Panc1 (cell line): Measurements from ENCODE around the gene PRPF18. TPM values are rescaled to one million over a fixed set of nuclear protein-coding genes. Genes with fewer than 3 reads are reported as not detected.

Experiments
- ATAC-seq: fragments of 200-7000 bp; cut with Tn5 transposase; 2 replicates; pipeline ENCODE4 v1.9.1; 2020; ENCODE audit warnings: mild to moderate bottlenecking, moderate library complexity
- BruUV-seq: library from RNA; stranded (reverse); fragments of 400-500 nt; replicated peaks from 2 replicates; lab custom pipeline; 2021; lab: Mats Ljungman, UMichigan
- CTCF ChIA-PET: fragments of 300-600 bp; sonication (Branson Sonifier 250); formaldehyde crosslinking; loops from one replicate; lab custom pipeline; 2022; ENCODE audit warnings: antibody characterized with exemption; lab: Charles Lee
- POLR2A ChIA-PET: fragments of 300-600 bp; sonication (Branson Sonifier 250); formaldehyde crosslinking; loops from one replicate; lab custom pipeline; 2022; ENCODE audit warnings: antibody characterized with exemption; lab: Charles Lee
- DNase-seq: peaks from one replicate; pipeline ENCODE4 v3.0.0-alpha.2; 2010; ENCODE audit warnings: low read depth, low spot score
- H3K27ac ChIP-seq: 2 replicates; pipeline ENCODE4 v1.5.1; 2011; ENCODE audit warnings: mild to moderate bottlenecking, low read length, inconsistent platforms
- H3K27me3 ChIP-seq: fragments of 200-500 bp; sonication (Bioruptor generic); 2 replicates; pipeline ENCODE4 v1.6.0; 2014; ENCODE audit warnings: low read length, inconsistent platforms; ENCODE audit not compliant: control insufficient read depth, insufficient read depth
- H3K36me3 ChIP-seq: fragments of 200-500 bp; sonication (Bioruptor generic); 2 replicates; pipeline ENCODE4 v1.5.1; 2014; ENCODE audit warnings: inconsistent platforms, mild to moderate bottlenecking, low read length, moderate library complexity; ENCODE audit not compliant: control insufficient read depth, insufficient read depth
- H3K4me1 ChIP-seq: 2 replicates; pipeline ENCODE4 v1.5.1; 2011; ENCODE audit warnings: inconsistent platforms, mild to moderate bottlenecking, low read length, moderate library complexity; ENCODE audit not compliant: control insufficient read depth, insufficient read depth
- H3K4me3 ChIP-seq, 2 experiments: 2 replicates each; pipeline ENCODE4 v1.5.1; 2011 to 2012; ENCODE audit warnings: low read depth in 2 of 2, low read length in 2 of 2, mild to moderate bottlenecking in 2 of 2, inconsistent platforms in 1 of 2, moderate library complexity in 1 of 2
- H3K9me3 ChIP-seq: fragments of 200-500 bp; sonication (Bioruptor generic); 2 replicates; pipeline ENCODE4 v1.5.1; 2014; ENCODE audit warnings: low read depth, mild to moderate bottlenecking, inconsistent platforms, low read length, moderate library complexity; ENCODE audit not compliant: control insufficient read depth, insufficient read depth
- POLR2AphosphoS5 ChIP-seq: IDR thresholded peaks from 2 replicates; pipeline ENCODE4 v1.6.1; 2012; ENCODE audit warnings: mild to moderate bottlenecking, low read depth, low read length, moderate library complexity
- SIN3A ChIP-seq: IDR thresholded peaks from 2 replicates; pipeline ENCODE4 v1.6.1; 2012; ENCODE audit warnings: low read depth, mild to moderate bottlenecking, low read length, moderate library complexity, borderline replicate concordance; ENCODE audit not compliant: insufficient read depth
- TCF7L2 ChIP-seq: IDR thresholded peaks from 2 replicates; pipeline ENCODE4 v1.6.1; 2011; ENCODE audit warnings: mild to moderate bottlenecking, low read depth, low read length, inconsistent platforms
- in situ Hi-C: cut with HindIII; loops from 2 replicates; pipeline ENCODE4 v1.10.0; 2016; ENCODE audit warnings: low sequenced_read_pairs, low pct_unique_long_range_greater_than_20kb
- intact Hi-C: fragments of 100-400 bp; cut with micrococcal nuclease; formaldehyde crosslinking; loops from one replicate; pipeline ENCODE4 v1.10.0; 2022; ENCODE audit not compliant: unreplicated experiment
- total RNA-seq: library from RNA; stranded (reverse); gene quantifications from one replicate; pipeline ENCODE4 v1.2.1, GENCODE V29; 2021; ENCODE audit not compliant: unreplicated experiment
- TF ChIP-seq, protein P1 (sequence below), 2 experiments: IDR thresholded peaks; 2 replicates each; pipeline ENCODE4 v1.6.1; 2011 to 2012; ENCODE audit warnings: low read depth in 2 of 2, control low read depth in 1 of 2, low read length in 1 of 2, mild to moderate bottlenecking in 1 of 2, moderate library complexity in 1 of 2; ENCODE audit not compliant: insufficient read depth in 1 of 2
- TF ChIP-seq, protein P2 (sequence below): fragments of 450-650 bp; IDR thresholded peaks from 2 replicates; pipeline ENCODE4 v1.5.1; 2017; ENCODE audit warnings: mild to moderate bottlenecking

PRPF18 gene
- total RNA-seq, 1 experiment from 2014 or later = 12.0 TPM

- DNase-seq = no peak
Measured at GRCh38 chr10:13613519-13613918, 26.8 kb downstream of the PRPF18 start.

DNA sequence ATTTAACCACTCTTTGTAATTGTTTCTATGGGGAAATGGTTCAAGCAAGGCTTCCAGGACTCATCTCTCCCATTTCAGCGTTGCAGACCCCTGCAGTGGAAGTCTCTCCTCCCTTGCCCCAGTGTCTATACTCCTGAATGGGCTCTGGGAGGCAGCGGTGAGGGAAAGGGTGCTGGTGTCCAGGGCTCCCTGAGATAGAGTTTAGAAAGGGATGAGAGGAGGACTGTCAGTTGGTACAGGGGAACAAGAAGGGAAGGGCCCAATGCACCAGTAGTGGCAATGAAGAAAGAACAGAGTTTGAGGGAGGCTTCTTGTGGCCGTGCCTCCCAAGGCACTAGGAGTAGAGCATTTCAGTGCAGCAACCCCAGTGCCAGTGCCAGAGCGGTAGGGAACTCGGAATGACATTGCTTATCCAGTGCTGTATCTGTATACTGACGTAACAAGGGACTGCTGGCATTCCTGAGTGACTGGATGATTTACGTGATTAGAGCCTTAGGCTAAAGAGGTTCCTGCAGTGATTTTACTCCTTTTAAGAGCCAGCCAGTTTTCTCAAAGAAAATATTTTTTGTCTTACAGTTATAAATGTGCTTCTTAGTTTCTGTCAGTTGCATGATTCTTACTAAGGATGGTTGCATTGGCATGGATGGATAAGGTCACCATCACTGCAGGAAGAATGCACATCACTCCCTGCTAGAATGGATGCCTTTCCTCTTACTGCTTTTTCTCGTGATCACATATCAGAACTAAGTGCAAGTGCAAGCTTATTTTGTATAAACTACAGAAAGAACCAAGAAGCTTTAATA is 28.0 kb downstream of the PRPF18 start:
- Histone ChIP-seq H3K27me3 (no peaks in the 10 kb centered on the region), H3K9me3 (no peaks in the 10 kb centered on the region), H3K4me1 (no peaks in the 10 kb centered on the region), H3K4me3 (no peak overlapping the region), H3K27ac (no peak overlapping the region), H3K36me3 (peaks cover 4% of the 10 kb centered on the region; the same call in 1 of the 2 replicates)
- ChIA-PET POLR2A (no interaction called here), CTCF (no interaction called here)
- TF ChIP-seq TCF7L2 (no peak), SIN3A (no peak), POLR2AphosphoS5 (no peak)
- TF ChIP-seq, protein P1, sequence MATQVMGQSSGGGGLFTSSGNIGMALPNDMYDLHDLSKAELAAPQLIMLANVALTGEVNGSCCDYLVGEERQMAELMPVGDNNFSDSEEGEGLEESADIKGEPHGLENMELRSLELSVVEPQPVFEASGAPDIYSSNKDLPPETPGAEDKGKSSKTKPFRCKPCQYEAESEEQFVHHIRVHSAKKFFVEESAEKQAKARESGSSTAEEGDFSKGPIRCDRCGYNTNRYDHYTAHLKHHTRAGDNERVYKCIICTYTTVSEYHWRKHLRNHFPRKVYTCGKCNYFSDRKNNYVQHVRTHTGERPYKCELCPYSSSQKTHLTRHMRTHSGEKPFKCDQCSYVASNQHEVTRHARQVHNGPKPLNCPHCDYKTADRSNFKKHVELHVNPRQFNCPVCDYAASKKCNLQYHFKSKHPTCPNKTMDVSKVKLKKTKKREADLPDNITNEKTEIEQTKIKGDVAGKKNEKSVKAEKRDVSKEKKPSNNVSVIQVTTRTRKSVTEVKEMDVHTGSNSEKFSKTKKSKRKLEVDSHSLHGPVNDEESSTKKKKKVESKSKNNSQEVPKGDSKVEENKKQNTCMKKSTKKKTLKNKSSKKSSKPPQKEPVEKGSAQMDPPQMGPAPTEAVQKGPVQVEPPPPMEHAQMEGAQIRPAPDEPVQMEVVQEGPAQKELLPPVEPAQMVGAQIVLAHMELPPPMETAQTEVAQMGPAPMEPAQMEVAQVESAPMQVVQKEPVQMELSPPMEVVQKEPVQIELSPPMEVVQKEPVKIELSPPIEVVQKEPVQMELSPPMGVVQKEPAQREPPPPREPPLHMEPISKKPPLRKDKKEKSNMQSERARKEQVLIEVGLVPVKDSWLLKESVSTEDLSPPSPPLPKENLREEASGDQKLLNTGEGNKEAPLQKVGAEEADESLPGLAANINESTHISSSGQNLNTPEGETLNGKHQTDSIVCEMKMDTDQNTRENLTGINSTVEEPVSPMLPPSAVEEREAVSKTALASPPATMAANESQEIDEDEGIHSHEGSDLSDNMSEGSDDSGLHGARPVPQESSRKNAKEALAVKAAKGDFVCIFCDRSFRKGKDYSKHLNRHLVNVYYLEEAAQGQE (IDR thresholded peaks at IDR 0.05; ENCODE audit: insufficient read depth in 1 of 2, low read depth in 2 of 2, low read length in 1 of 2) = no peak
- TF ChIP-seq, protein P2, sequence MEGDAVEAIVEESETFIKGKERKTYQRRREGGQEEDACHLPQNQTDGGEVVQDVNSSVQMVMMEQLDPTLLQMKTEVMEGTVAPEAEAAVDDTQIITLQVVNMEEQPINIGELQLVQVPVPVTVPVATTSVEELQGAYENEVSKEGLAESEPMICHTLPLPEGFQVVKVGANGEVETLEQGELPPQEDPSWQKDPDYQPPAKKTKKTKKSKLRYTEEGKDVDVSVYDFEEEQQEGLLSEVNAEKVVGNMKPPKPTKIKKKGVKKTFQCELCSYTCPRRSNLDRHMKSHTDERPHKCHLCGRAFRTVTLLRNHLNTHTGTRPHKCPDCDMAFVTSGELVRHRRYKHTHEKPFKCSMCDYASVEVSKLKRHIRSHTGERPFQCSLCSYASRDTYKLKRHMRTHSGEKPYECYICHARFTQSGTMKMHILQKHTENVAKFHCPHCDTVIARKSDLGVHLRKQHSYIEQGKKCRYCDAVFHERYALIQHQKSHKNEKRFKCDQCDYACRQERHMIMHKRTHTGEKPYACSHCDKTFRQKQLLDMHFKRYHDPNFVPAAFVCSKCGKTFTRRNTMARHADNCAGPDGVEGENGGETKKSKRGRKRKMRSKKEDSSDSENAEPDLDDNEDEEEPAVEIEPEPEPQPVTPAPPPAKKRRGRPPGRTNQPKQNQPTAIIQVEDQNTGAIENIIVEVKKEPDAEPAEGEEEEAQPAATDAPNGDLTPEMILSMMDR = no peak
- DNase-seq (no peak), ATAC-seq (no peak)
- no TSS peak for BruUV-seq
- intact Hi-C loops = no loop called here
- in situ Hi-C loops = no loop called here

More at GRCh38 chr10:13613519-13613918, 26.8 kb downstream of the PRPF18 start:
- Histone ChIP-seq H3K4me3 (no peak overlapping the region), H3K36me3 (peaks cover 4% of the 10 kb centered on the region; the same call in 1 of the 2 replicates), H3K4me1 (no peaks in the 10 kb centered on the region), H3K27ac (no peak overlapping the region), H3K9me3 (no peaks in the 10 kb centered on the region), H3K27me3 (no peaks in the 10 kb centered on the region)
- intact Hi-C loops = no loop called here
- in situ Hi-C loops = no loop called here
- TF ChIP-seq POLR2AphosphoS5 = no peak
- TF ChIP-seq, protein P1 (IDR thresholded peaks at IDR 0.05; ENCODE audit: insufficient read depth in 1 of 2, low read depth in 2 of 2, low read length in 1 of 2) = no peak
- no peak for TF ChIP-seq SIN3A
- TF ChIP-seq, protein P2 = no peak
- no peak for TF ChIP-seq TCF7L2
- ATAC-seq = no peak
- POLR2A ChIA-PET = no interaction called here
- CTCF ChIA-PET = interaction anchor here (0.6 kb wide), 1 partner anchor 334 kb away, joined by 3 read pairs; no protein-coding TSS in a partner anchor
- BruUV-seq = no TSS peak
